ENCODE results near the gene KRTAP10-2. TPM values are rescaled to one million over a fixed set of nuclear protein-coding genes. Genes with fewer than 3 reads are reported as not detected.

Gene KRTAP10-2
- total RNA-seq, 6 experiments from 2014 or later = not detected

GRCh38 chr21:44596068-44596725 is 44.9 kb upstream of the KRTAP10-2 start:
- intact Hi-C loops (cut with DNase I) = no loop called here
- Histone ChIP-seq H3K27ac (no peak overlapping the region), H3K9me3 (no peaks in the 10 kb centered on the region), H3K4me3 (no peak overlapping the region), H3K36me3 (no peaks in the 10 kb centered on the region), H3K4me1 (peaks cover 0 to 8% (median 0%) of the 10 kb centered on the region in 4 donors), H3K27me3 (no peaks in the 10 kb centered on the region)
- TF ChIP-seq, protein P1, sequence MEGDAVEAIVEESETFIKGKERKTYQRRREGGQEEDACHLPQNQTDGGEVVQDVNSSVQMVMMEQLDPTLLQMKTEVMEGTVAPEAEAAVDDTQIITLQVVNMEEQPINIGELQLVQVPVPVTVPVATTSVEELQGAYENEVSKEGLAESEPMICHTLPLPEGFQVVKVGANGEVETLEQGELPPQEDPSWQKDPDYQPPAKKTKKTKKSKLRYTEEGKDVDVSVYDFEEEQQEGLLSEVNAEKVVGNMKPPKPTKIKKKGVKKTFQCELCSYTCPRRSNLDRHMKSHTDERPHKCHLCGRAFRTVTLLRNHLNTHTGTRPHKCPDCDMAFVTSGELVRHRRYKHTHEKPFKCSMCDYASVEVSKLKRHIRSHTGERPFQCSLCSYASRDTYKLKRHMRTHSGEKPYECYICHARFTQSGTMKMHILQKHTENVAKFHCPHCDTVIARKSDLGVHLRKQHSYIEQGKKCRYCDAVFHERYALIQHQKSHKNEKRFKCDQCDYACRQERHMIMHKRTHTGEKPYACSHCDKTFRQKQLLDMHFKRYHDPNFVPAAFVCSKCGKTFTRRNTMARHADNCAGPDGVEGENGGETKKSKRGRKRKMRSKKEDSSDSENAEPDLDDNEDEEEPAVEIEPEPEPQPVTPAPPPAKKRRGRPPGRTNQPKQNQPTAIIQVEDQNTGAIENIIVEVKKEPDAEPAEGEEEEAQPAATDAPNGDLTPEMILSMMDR (IDR thresholded peaks at IDR 0.05) = no peak
- no peak for TF ChIP-seq POLR2A (IDR thresholded peaks at IDR 0.05)
- ATAC-seq (no peak), DNase-seq (no peak)
- 75% methylated on average over 3 of the region's 9 CpGs for WGBS (ENCODE audit: insufficient coverage, low coverage, low lambda C conversion rate, missing lambda C conversion rate)

DNA sequence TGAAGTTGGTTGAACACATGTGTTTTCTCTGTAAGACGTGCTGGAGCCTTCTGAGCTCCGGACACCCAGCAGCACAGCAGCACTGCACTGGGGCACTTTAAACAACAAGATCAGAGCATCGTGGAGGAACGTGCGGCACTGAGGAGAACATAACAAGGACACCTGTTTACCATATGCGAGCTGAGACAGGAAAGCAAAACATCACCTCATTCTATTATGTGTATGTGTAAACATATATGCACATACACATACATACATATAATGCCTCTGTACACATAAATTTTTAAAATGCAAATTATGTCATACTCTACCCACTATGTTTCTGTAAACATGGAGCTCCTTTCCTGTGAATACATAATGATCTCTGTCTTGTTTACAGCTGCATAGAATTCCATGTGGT is 44.2 kb upstream of the KRTAP10-2 start:
- ATAC-seq (no peak), DNase-seq (no peak)
- Histone ChIP-seq H3K27ac (no peak overlapping the region), H3K4me1 (peaks cover 0 to 8% (median 0%) of the 10 kb centered on the region in 4 donors), H3K27me3 (no peaks in the 10 kb centered on the region), H3K9me3 (no peaks in the 10 kb centered on the region), H3K4me3 (no peak overlapping the region), H3K36me3 (no peaks in the 10 kb centered on the region)
- TF ChIP-seq POLR2A (IDR thresholded peaks at IDR 0.05) = no peak
- TF ChIP-seq, protein P1 (IDR thresholded peaks at IDR 0.05) = no peak
- intact Hi-C loops (cut with DNase I) = no loop called here
- WGBS (ENCODE audit: insufficient coverage, low coverage, low lambda C conversion rate, missing lambda C conversion rate) = 78% methylated on average over 5 of the region's 6 CpGs

- no peaks in the 10 kb centered on the region for H3K27me3 ChIP-seq
- no peaks in the 10 kb centered on the region for H3K9me3 ChIP-seq
- no peak for DNase-seq
- no peak overlapping the region for H3K27ac ChIP-seq
- intact Hi-C loops (cut with DNase I) = no loop called here
- H3K36me3 ChIP-seq = no peaks in the 10 kb centered on the region
- H3K4me1 ChIP-seq = peaks cover 0 to 8% (median 0%) of the 10 kb centered on the region in 4 donors
- TF ChIP-seq, protein P1 (IDR thresholded peaks at IDR 0.05) = no peak
- no peak for TF ChIP-seq POLR2A (IDR thresholded peaks at IDR 0.05)
- 61% methylated on average over 8 of the region's 12 CpGs for WGBS (ENCODE audit: insufficient coverage, low coverage, low lambda C conversion rate, missing lambda C conversion rate)
- ATAC-seq = no peak
- H3K4me3 ChIP-seq = no peak overlapping the region
Measured at GRCh38 chr21:44594406-44594916, 43.2 kb upstream of the KRTAP10-2 start.

DNA sequence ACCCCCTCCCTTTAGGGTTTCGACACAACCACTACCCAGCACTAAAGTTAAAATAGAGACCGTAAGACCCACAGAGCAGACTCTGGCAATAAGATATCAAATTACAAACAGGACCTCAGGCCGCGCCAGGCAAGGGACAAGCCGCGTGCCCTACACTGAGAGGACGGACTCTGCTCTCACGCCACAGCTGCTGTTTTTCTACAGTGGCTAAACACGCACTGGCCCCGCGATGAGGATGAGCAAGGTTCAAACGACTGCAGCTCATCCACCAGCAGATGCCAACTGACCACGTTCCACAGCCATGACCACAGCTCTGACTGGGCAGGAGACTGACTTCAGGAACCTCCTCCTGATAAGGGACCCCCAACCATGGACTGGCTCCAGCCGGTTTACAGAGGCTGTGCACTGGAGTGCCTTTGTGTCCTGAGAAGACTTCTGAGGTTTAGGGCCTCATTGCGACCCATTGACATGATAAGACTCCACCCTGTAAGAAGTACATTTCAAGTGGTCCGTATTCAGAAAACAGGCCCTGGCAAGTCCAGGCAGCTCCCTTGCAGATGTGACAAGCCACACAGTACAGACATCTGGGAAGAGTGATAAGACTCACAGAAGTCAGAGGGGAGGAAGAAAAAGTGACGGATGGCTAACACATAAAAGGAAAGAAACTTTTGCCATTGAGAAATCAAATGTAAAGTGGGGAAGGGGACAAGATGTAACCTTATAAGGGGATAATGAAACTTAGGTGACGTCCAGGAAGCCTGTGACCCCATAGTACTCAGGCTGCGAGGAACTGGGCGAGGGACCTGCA is 42.5 kb upstream of the KRTAP10-2 start:
- peak; percentile 70 to 96 (median 82) for DNase-seq
- no peaks in the 10 kb centered on the region for H3K27me3 ChIP-seq
- H3K9me3 ChIP-seq = no peaks in the 10 kb centered on the region
- TF ChIP-seq, protein P1 (IDR thresholded peaks at IDR 0.05) = no peak
- no peak for TF ChIP-seq POLR2A (IDR thresholded peaks at IDR 0.05)
- intact Hi-C loops (cut with DNase I) = no loop called here
- peak; percentile 88 to 92 (median 90) for ATAC-seq
- no peaks in the 10 kb centered on the region for H3K36me3 ChIP-seq
- peaks cover 0 to 8% (median 0%) of the 10 kb centered on the region in 4 donors for H3K4me1 ChIP-seq
- no peak overlapping the region for H3K4me3 ChIP-seq
- 19% methylated on average over 18 of the region's 20 CpGs for WGBS (ENCODE audit: insufficient coverage, low coverage, low lambda C conversion rate, missing lambda C conversion rate)
- peak overlapping the region in 1 of 3 donors; percentile 53 for H3K27ac ChIP-seq
